ENCODE results near the gene EGFR.

The EGFR gene

DNA sequence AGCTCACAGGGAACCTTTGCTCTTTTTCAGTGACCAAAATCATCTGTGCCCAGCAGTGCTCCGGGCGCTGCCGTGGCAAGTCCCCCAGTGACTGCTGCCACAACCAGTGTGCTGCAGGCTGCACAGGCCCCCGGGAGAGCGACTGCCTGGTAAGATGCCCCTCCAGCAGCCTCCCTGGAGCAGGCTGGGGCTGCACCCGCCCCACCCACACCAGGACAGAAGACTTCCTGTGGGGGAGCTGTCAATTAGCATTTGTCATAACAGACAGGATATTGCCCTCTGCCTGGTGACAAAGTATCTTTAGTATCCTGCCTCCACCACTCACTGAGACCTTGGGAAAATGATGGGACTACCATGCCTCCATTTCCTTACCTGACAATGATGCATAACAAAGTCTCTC lies 133.7 kb downstream of the EGFR start:
- H2AFZ ChIP-seq (ENCODE audit: low read depth, low read length): no peak overlapping the region
- no peaks in the 10 kb centered on the region for H3K36me3 ChIP-seq (ENCODE audit: insufficient read depth, low read length)
- H3K4me2 ChIP-seq (ENCODE audit: insufficient read depth, low read length): no peak overlapping the region
- H3K27me3 ChIP-seq (ENCODE audit: insufficient read depth, low read length, poor library complexity): peaks cover 2% of the 10 kb centered on the region
- ATAC-seq (ENCODE audit: insufficient read depth, low read depth) (peak; percentile 77), DNase-seq (peak; percentile 23)
- H4K20me1 ChIP-seq (ENCODE audit: insufficient read depth, low read length): no peaks in the 10 kb centered on the region
- H3K27ac ChIP-seq (ENCODE audit: low read length): no peak overlapping the region
- H3K4me3 ChIP-seq (ENCODE audit: low read depth in 1 of 2, low read length in 2 of 2): no peak overlapping the region
- no peak overlapping the region for H3K9ac ChIP-seq (ENCODE audit: low read depth, low read length)
- TF ChIP-seq EZH2 (IDR thresholded peaks at IDR 0.05; ENCODE audit: borderline replicate concordance, low read depth, low read length, severe bottlenecking) (no peak), CTCF (IDR thresholded peaks at IDR 0.05; ENCODE audit: borderline replicate concordance, extremely low read depth, low read length, poor library complexity, severe bottlenecking) (no peak)
- no peaks in the 10 kb centered on the region for H3K9me3 ChIP-seq (ENCODE audit: insufficient read depth, low read length, severe bottlenecking)
- H3K79me2 ChIP-seq (ENCODE audit: insufficient read depth, low read length): no peaks in the 10 kb centered on the region
- no peaks in the 10 kb centered on the region for H3K4me1 ChIP-seq (ENCODE audit: insufficient read depth, low read length)

- Histone ChIP-seq H3K27ac (ENCODE audit: low read length) (no peak overlapping the region), H3K27me3 (ENCODE audit: insufficient read depth, low read length, poor library complexity) (peaks cover 2% of the 10 kb centered on the region), H4K20me1 (ENCODE audit: insufficient read depth, low read length) (no peaks in the 10 kb centered on the region), H3K4me2 (ENCODE audit: insufficient read depth, low read length) (no peak overlapping the region), H3K4me3 (ENCODE audit: low read depth in 1 of 2, low read length in 2 of 2) (no peak overlapping the region), H3K4me1 (ENCODE audit: insufficient read depth, low read length) (no peaks in the 10 kb centered on the region), H2AFZ (ENCODE audit: low read depth, low read length) (no peak overlapping the region), H3K9ac (ENCODE audit: low read depth, low read length) (no peak overlapping the region), H3K79me2 (ENCODE audit: insufficient read depth, low read length) (no peaks in the 10 kb centered on the region), H3K9me3 (ENCODE audit: insufficient read depth, low read length, severe bottlenecking) (no peaks in the 10 kb centered on the region), H3K36me3 (ENCODE audit: insufficient read depth, low read length) (no peaks in the 10 kb centered on the region)
- no peak for DNase-seq
- TF ChIP-seq EZH2 (IDR thresholded peaks at IDR 0.05; ENCODE audit: borderline replicate concordance, low read depth, low read length, severe bottlenecking) (no peak), CTCF (IDR thresholded peaks at IDR 0.05; ENCODE audit: borderline replicate concordance, extremely low read depth, low read length, poor library complexity, severe bottlenecking) (no peak)
- no peak for ATAC-seq (ENCODE audit: insufficient read depth, low read depth)
Measured at GRCh38 chr7:55154096-55154495, 135.3 kb downstream of the EGFR start.

DNA sequence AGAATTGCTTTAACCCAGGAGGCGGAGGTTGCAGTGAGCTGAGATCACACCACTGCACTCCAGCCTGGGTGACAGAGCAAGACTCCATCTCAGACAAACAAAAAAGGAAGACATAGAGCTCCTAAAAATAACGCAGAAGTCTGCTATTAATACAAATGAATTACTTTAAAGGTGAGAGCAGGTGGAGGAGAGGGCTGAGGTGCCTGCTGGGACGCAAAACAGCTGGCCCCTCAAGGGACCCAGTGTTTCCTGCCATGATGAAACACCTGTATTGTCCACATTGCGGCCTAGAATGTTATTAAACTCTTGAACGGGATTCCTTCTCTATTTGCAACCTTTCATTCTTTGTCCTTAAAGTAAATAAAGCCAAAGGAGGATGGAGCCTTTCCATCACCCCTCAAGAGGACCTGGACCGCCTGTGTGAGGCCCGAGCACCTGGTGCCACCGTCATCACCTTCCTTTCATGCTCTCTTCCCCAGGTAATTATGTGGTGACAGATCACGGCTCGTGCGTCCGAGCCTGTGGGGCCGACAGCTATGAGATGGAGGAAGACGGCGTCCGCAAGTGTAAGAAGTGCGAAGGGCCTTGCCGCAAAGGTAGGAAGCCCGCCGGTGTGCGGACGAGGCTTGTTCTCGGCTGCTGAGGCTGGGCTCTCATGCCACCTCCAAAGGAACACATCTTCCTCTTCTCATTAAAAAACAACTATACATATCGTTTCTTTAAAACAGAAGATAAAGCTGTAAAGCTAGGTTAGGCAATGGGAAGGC lies 136.7 kb downstream of the EGFR start:
- Histone ChIP-seq H4K20me1 (ENCODE audit: insufficient read depth, low read length) (no peaks in the 10 kb centered on the region), H3K4me3 (ENCODE audit: low read depth in 1 of 2, low read length in 2 of 2) (no peak overlapping the region), H3K4me1 (ENCODE audit: insufficient read depth, low read length) (no peaks in the 10 kb centered on the region), H3K4me2 (ENCODE audit: insufficient read depth, low read length) (no peak overlapping the region), H3K9ac (ENCODE audit: low read depth, low read length) (no peak overlapping the region), H3K79me2 (ENCODE audit: insufficient read depth, low read length) (no peaks in the 10 kb centered on the region), H2AFZ (ENCODE audit: low read depth, low read length) (no peak overlapping the region), H3K9me3 (ENCODE audit: insufficient read depth, low read length, severe bottlenecking) (no peaks in the 10 kb centered on the region), H3K27me3 (ENCODE audit: insufficient read depth, low read length, poor library complexity) (no peaks in the 10 kb centered on the region), H3K27ac (ENCODE audit: low read length) (no peak overlapping the region), H3K36me3 (ENCODE audit: insufficient read depth, low read length) (no peaks in the 10 kb centered on the region)
- TF ChIP-seq EZH2 (IDR thresholded peaks at IDR 0.05; ENCODE audit: borderline replicate concordance, low read depth, low read length, severe bottlenecking): no peak
- TF ChIP-seq CTCF (IDR thresholded peaks at IDR 0.05; ENCODE audit: borderline replicate concordance, extremely low read depth, low read length, poor library complexity, severe bottlenecking): no peak
- ATAC-seq (ENCODE audit: insufficient read depth, low read depth) (no peak), DNase-seq (no peak)
